Measurements from ENCODE around the gene SYCP1. TPM values are rescaled to one million over a fixed set of nuclear protein-coding genes. Genes with fewer than 3 reads are reported as not detected.

The SYCP1 gene
- total and polyA plus RNA-seq, 10 of the 15 experiments (the other 5 are each of a cell fraction or from before 2014, with no cell fraction given), result not detected

DNA sequence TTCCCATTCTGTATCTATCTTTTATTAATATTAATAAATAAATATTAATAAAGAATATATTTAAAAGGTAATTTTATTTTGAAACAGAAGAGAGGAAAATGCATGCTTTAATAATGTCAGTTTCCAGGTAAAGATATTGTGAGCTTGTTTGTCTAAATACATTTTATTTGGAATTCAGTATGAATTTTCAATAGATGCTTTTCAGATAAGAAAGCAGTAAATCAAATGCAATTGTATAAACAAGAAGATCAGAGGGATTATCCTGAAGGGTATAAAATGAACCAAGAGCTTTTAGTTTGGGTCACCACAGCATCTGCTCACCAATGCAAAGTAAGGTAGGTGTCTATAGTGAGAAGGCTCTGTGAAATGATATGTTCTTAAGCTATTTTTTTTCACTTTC is 174.9 kb downstream of the SYCP1 start, which contains the start of gene TSHB:
TSHB (plus strand) TSS at position 301 of the 400 bp plus-strand sequence. CDS start 3,537 bp downstream, outside the sequence.
- H3K9me3 ChIP-seq (replicated peaks; ENCODE audit: control insufficient read depth, insufficient read depth, low read length), result no peaks in the 10 kb centered on the region
- H3K4me1 ChIP-seq (ENCODE audit: control insufficient read depth, insufficient read depth, low read length), result no peaks in the 10 kb centered on the region
- no peaks in the 10 kb centered on the region for H4K20me1 ChIP-seq (ENCODE audit: control insufficient read depth, insufficient read depth)
- no peaks in the 10 kb centered on the region for H3K36me3 ChIP-seq (ENCODE audit: control insufficient read depth in 2 of 2, insufficient read depth in 2 of 2, low read length in 1 of 2)
- intact Hi-C loops (cut with micrococcal nuclease; ENCODE audit: unreplicated experiment), result no loop called here
- TF ChIP-seq TCF3 (IDR thresholded peaks at IDR 0.05; ENCODE audit: borderline replicate concordance, insufficient read depth, low read depth, low read length), result no peak
- ChIA-PET RAD21 (ENCODE audit: unreplicated experiment) (no interaction called here), POLR2A (no interaction called here), CTCF (interaction anchor here (0.9 to 1.5 kb wide), 2 partner anchors 8 to 109 kb away, joined by 3 read pairs; no protein-coding TSS in a partner anchor), SMC1A (ENCODE audit: uncharacterized antibody, unreplicated experiment) (interaction anchor here (1.2 to 1.9 kb wide), 3 partner anchors 9 to 702 kb away, joined by 3 to 6 read pairs (median 3); no protein-coding TSS in a partner anchor)
- no peak within 1 kb of the TSS for H3K4me2 ChIP-seq (ENCODE audit: control insufficient read depth, insufficient read depth)
- no peak within 1 kb of the TSS for H3K27ac ChIP-seq (ENCODE audit: control insufficient read depth, insufficient read depth)
- H3K27me3 ChIP-seq (replicated peaks in 1 of 2; ENCODE audit: control insufficient read depth in 2 of 2, insufficient read depth in 2 of 2, low read length in 1 of 2), result no peaks in the 10 kb centered on the region
- no peak within 1 kb of the TSS for H2AFZ ChIP-seq (ENCODE audit: control insufficient read depth, low read depth, low read length)
- H3K79me2 ChIP-seq (ENCODE audit: control insufficient read depth, insufficient read depth, low read length), result no peaks in the 10 kb centered on the region
- no peak within 1 kb of the TSS for H3K4me3 ChIP-seq
- no peak for FAIRE-seq
- ATAC-seq, result no peak
- no TSS peak for BruUV-seq (replicated peaks)
- in situ Hi-C loops (cut with MboI), result no loop called here
- H3K9ac ChIP-seq (ENCODE audit: control insufficient read depth, insufficient read depth, low read length), result no peak within 1 kb of the TSS
- DNase-seq (ENCODE audit: low read depth, low spot score), result no peak

GRCh38 chr1:115031595-115031994 is 176.9 kb downstream of the SYCP1 start:
- no peak for DNase-seq (ENCODE audit: low read depth, low spot score)
- Histone ChIP-seq H3K36me3 (ENCODE audit: control insufficient read depth in 2 of 2, insufficient read depth in 2 of 2, low read length in 1 of 2) (no peaks in the 10 kb centered on the region), H3K79me2 (ENCODE audit: control insufficient read depth, insufficient read depth, low read length) (no peaks in the 10 kb centered on the region), H2AFZ (ENCODE audit: control insufficient read depth, low read depth, low read length) (no peak overlapping the region), H3K27ac (ENCODE audit: control insufficient read depth, insufficient read depth) (no peak overlapping the region), H3K4me1 (ENCODE audit: control insufficient read depth, insufficient read depth, low read length) (no peaks in the 10 kb centered on the region), H3K27me3 (replicated peaks in 1 of 2; ENCODE audit: control insufficient read depth in 2 of 2, insufficient read depth in 2 of 2, low read length in 1 of 2) (no peaks in the 10 kb centered on the region), H3K9me3 (replicated peaks; ENCODE audit: control insufficient read depth, insufficient read depth, low read length) (no peaks in the 10 kb centered on the region), H3K9ac (ENCODE audit: control insufficient read depth, insufficient read depth, low read length) (no peak overlapping the region), H4K20me1 (ENCODE audit: control insufficient read depth, insufficient read depth) (no peaks in the 10 kb centered on the region), H3K4me2 (ENCODE audit: control insufficient read depth, insufficient read depth) (no peak overlapping the region), H3K4me3 (no peak overlapping the region)
- in situ Hi-C loops (cut with MboI), result no loop called here
- RAD21 ChIA-PET (ENCODE audit: unreplicated experiment), result no interaction called here
- no peak for ATAC-seq
- SMC1A ChIA-PET (ENCODE audit: uncharacterized antibody, unreplicated experiment), result no interaction called here
- CTCF ChIA-PET, result interaction anchor here (0.6 to 2.0 kb wide), 5 partner anchors 11 to 901 kb away, joined by 3 to 4 read pairs (median 3); no protein-coding TSS in a partner anchor
- intact Hi-C loops (cut with micrococcal nuclease; ENCODE audit: unreplicated experiment), result no loop called here
- BruUV-seq (replicated peaks), result no TSS peak
- POLR2A ChIA-PET, result no interaction called here
- 55% methylated on average over 2 of the region's 2 CpGs for WGBS (ENCODE audit: insufficient coverage, insufficient replicate concordance, low lambda C conversion rate, missing lambda C conversion rate)
- TF ChIP-seq RCOR1 (conservative IDR thresholded peaks at IDR 0.05; ENCODE audit: low read depth, low read length) (no peak), SMAD1 (IDR thresholded peaks at IDR 0.05; ENCODE audit: low read depth, partially characterized antibody) (no peak), ZSCAN29 (IDR thresholded peaks at IDR 0.05) (no peak), ZBED1 (IDR thresholded peaks at IDR 0.05; ENCODE audit: borderline replicate concordance) (no peak), FOS (IDR thresholded peaks at IDR 0.05; ENCODE audit: borderline replicate concordance, extremely low read depth, insufficient read length) (no peak), CHD1 (IDR thresholded peaks at IDR 0.05; ENCODE audit: low read depth, low read length) (no peak), BHLHE40 (IDR thresholded peaks at IDR 0.05; ENCODE audit: borderline replicate concordance in 1 of 2, low read depth in 2 of 2, low read length in 1 of 2) (no peak), ZNF217 (IDR thresholded peaks at IDR 0.05) (no peak), GABPA (IDR thresholded peaks at IDR 0.05; ENCODE audit: low read depth) (no peak), KLF5 (IDR thresholded peaks at IDR 0.05; ENCODE audit: partially characterized antibody) (no peak), NFYA (IDR thresholded peaks at IDR 0.05; ENCODE audit: borderline replicate concordance, low read depth, low read length) (no peak), NBN (IDR thresholded peaks at IDR 0.05) (no peak), RB1 (IDR thresholded peaks at IDR 0.05; ENCODE audit: borderline replicate concordance) (no peak), JUNB (IDR thresholded peaks at IDR 0.05) (no peak), TARDBP (IDR thresholded peaks at IDR 0.05; ENCODE audit: borderline replicate concordance) (no peak)
- FAIRE-seq, result no peak
